Brain microvascular endothelial cell (primary cell): ENCODE results near the gene ZNF70.

ENCODE experiments used
- DNase-seq: peaks from one replicate; pipeline ENCODE4 v3.0.0-alpha.2; 2020
- H3K27ac ChIP-seq: fragments of 250-450 bp; sonication (Bioruptor Pico); 2 replicates; pipeline ENCODE4 v1.5.1; 2020; ENCODE audit warnings: mild to moderate bottlenecking, moderate library complexity
- H3K27me3 ChIP-seq: fragments of 250-450 bp; sonication (Bioruptor Pico); replicated peaks from 2 replicates; pipeline ENCODE4 v1.5.1; 2020; ENCODE audit warnings: mild to moderate bottlenecking
- H3K36me3 ChIP-seq: fragments of 250-450 bp; sonication (Bioruptor Pico); replicated peaks from 2 replicates; pipeline ENCODE4 v1.5.1; 2020; ENCODE audit warnings: mild to moderate bottlenecking
- H3K4me3 ChIP-seq: 2 replicates; pipeline ENCODE4 v1.5.1; 2011; ENCODE audit warnings: low read depth, mild to moderate bottlenecking, control low read depth, low read length, moderate library complexity
- CTCF ChIP-seq: IDR thresholded peaks from 2 replicates; pipeline ENCODE4 v1.5.1; 2011; ENCODE audit warnings: low read depth, mild to moderate bottlenecking, moderate library complexity, low read length, control low read depth, inconsistent platforms; ENCODE audit errors: missing control alignments
- in situ Hi-C: cut with HindIII; loops from 2 replicates; pipeline ENCODE4 v1.10.0; 2017; ENCODE audit warnings: low sequenced_read_pairs, low pct_ligation_motif_present

Gene ZNF70

GRCh38 chr22:23781511-23782183 is 30.7 kb upstream of the ZNF70 start:
- in situ Hi-C loops: no loop called here

DNA sequence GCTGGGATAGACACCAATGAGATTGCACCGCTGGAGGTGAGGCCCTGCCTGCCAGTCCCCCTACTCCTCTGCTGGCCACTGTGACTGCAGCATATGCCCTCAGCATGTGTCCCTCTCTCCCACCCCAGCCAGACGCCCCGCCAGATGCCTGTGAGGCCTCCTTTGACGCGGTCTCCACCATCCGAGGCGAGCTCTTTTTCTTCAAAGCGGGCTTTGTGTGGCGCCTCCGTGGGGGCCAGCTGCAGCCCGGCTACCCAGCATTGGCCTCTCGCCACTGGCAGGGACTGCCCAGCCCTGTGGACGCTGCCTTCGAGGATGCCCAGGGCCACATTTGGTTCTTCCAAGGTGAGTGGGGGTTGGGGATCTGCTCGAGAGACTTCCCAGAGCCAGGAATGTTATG is 30.2 kb upstream of the ZNF70 start:
- no peak for TF ChIP-seq CTCF
- DNase-seq: no peak
- H3K27me3 ChIP-seq: no peaks in the 10 kb centered on the region
- in situ Hi-C loops: no loop called here
- H3K27ac ChIP-seq: no peak overlapping the region
- H3K36me3 ChIP-seq: no peaks in the 10 kb centered on the region
- no peak overlapping the region for H3K4me3 ChIP-seq

More at GRCh38 chr22:23781511-23782183, 30.7 kb upstream of the ZNF70 start:
- no peak for TF ChIP-seq CTCF
- Histone ChIP-seq H3K27me3 (no peaks in the 10 kb centered on the region), H3K36me3 (no peaks in the 10 kb centered on the region), H3K27ac (no peak overlapping the region), H3K4me3 (no peak overlapping the region)
- DNase-seq: peak; percentile 32

DNA sequence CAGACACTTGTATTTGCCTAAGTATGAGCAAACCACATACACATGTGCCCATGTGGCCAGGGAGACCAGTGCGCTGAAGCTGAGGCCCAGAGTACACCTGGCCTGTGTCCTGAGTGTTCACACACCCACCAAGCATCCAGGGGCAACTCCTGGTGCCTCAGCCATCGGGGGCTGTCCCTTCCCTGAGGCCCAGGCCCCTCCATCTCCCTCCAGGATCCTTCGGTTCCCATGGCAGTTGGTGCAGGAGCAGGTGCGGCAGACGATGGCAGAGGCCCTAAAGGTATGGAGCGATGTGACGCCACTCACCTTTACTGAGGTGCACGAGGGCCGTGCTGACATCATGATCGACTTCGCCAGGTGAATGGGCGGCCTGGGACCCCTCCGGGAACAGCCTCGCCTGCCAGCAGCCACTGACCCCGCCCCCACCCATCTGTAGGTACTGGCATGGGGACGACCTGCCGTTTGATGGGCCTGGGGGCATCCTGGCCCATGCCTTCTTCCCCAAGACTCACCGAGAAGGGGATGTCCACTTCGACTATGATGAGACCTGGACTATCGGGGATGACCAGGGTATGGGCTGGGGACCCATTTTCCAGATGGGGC is 29.3 kb upstream of the ZNF70 start:
- TF ChIP-seq CTCF: no peak
- DNase-seq: no peak
- in situ Hi-C loops: no loop called here
- Histone ChIP-seq H3K27me3 (no peaks in the 10 kb centered on the region), H3K36me3 (no peaks in the 10 kb centered on the region), H3K27ac (no peak overlapping the region), H3K4me3 (no peak overlapping the region)

GRCh38 chr22:23779731-23780130 is 28.8 kb upstream of the ZNF70 start:
- Histone ChIP-seq H3K36me3 (no peaks in the 10 kb centered on the region), H3K27ac (no peak overlapping the region), H3K27me3 (no peaks in the 10 kb centered on the region), H3K4me3 (no peak overlapping the region)
- TF ChIP-seq CTCF: no peak
- DNase-seq: no peak
- in situ Hi-C loops: no loop called here

DNA sequence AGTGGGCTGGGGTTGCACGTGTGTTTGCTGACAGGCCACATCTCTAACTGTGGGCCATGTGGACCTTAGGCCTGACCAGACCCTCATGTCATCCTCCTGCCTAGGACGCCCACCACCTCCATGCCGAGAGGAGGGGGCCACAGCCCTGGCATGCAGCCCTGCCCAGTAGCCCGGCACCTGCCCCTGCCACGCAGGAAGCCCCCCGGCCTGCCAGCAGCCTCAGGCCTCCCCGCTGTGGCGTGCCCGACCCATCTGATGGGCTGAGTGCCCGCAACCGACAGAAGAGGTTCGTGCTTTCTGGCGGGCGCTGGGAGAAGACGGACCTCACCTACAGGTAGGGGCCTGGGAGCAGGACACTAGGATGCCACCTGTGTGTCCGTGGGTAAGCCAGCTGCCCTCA is 28.2 kb upstream of the ZNF70 start:
- in situ Hi-C loops: no loop called here
- no peak for TF ChIP-seq CTCF
- Histone ChIP-seq H3K27ac (no peak overlapping the region), H3K27me3 (no peaks in the 10 kb centered on the region), H3K36me3 (no peaks in the 10 kb centered on the region), H3K4me3 (no peak overlapping the region)
- no peak for DNase-seq

GRCh38 chr22:23778577-23778900 is 27.6 kb upstream of the ZNF70 start:
- Histone ChIP-seq H3K36me3 (no peaks in the 10 kb centered on the region), H3K27me3 (no peaks in the 10 kb centered on the region), H3K4me3 (no peak overlapping the region), H3K27ac (no peak overlapping the region)
- in situ Hi-C loops: no loop called here
- no peak for TF ChIP-seq CTCF
- DNase-seq: no peak
